GM12864 (cell line): ENCODE data around the gene APBB1.
A peak's percentile ranks its signal among the peaks of the same experiment; 100 is the strongest.

ENCODE experiments used
- DNase-seq: peaks from one replicate; pipeline ENCODE4 v3.0.0-alpha.2; 2011; ENCODE audit warnings: low read depth
- H3K4me3 ChIP-seq: 2 replicates; pipeline ENCODE4 v1.5.1; 2011; ENCODE audit warnings: mild to moderate bottlenecking, low read depth, low read length, control low read depth
- TF ChIP-seq, protein P1 (sequence below): IDR thresholded peaks from 2 replicates; pipeline ENCODE4 v1.5.1; 2011; ENCODE audit warnings: low read depth, mild to moderate bottlenecking, moderate library complexity, low read length, control low read depth, inconsistent platforms; ENCODE audit errors: missing control alignments

Gene APBB1

GRCh38 chr11:6378640-6378989 is 40.3 kb downstream of the APBB1 start:
- TF ChIP-seq, protein P1, sequence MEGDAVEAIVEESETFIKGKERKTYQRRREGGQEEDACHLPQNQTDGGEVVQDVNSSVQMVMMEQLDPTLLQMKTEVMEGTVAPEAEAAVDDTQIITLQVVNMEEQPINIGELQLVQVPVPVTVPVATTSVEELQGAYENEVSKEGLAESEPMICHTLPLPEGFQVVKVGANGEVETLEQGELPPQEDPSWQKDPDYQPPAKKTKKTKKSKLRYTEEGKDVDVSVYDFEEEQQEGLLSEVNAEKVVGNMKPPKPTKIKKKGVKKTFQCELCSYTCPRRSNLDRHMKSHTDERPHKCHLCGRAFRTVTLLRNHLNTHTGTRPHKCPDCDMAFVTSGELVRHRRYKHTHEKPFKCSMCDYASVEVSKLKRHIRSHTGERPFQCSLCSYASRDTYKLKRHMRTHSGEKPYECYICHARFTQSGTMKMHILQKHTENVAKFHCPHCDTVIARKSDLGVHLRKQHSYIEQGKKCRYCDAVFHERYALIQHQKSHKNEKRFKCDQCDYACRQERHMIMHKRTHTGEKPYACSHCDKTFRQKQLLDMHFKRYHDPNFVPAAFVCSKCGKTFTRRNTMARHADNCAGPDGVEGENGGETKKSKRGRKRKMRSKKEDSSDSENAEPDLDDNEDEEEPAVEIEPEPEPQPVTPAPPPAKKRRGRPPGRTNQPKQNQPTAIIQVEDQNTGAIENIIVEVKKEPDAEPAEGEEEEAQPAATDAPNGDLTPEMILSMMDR: no peak
- no peak for DNase-seq
- H3K4me3 ChIP-seq: no peak overlapping the region

GRCh38 chr11:6377902-6378639 is 40.8 kb downstream of the APBB1 start:
- DNase-seq: no peak
- no peak overlapping the region for H3K4me3 ChIP-seq
- TF ChIP-seq, protein P1: no peak

- no peak for DNase-seq
- no peak overlapping the region for H3K4me3 ChIP-seq
- TF ChIP-seq, protein P1: no peak
These were observed 47.1 kb downstream of the APBB1 start for GRCh38 chr11:6371825-6372224.

- TF ChIP-seq, protein P1: no peak
- no peak overlapping the region for H3K4me3 ChIP-seq
- DNase-seq: no peak
These were observed 53.2 kb downstream of the APBB1 start for GRCh38 chr11:6365659-6366058.

DNA sequence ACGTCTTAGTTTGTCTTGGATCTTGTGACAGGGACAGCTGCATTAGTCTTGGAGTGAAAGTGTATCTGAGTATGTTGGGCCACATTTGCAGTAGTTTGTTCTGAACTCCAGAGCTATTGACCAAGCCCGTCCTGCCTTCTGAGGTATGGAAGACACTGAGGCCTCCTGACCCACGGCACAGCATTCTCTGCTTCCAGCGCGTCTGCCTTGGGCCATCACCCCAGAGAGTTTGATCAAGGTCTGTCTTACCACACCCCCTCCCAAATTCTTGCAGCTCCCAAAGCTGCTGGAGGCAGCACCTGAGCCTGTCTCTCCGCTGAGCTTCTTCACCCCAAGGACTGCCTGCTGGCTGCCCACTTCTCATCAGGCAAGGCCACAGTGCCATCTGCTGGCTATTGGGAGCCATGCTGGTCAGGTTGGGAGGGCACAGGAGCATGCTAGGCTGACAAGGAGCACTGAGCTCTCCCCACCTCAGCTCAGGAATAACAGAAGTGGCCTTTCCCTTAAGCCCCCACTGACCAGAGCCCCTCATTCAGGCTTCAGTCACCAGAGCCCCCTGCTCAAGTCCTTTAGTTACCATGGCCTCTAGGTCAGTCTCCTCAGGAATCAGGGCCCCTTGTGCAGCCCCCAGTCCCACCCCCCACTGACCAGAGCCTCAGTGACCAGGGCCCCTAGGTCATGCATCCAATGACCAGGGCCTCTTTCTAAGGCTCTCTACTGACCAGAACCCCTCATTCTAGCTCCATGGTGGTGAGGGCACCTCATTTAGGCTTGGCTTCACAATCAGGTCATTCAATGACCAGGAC is 55.8 kb downstream of the APBB1 start:
- peak; percentile 40 for DNase-seq
- H3K4me3 ChIP-seq: no peak overlapping the region
- TF ChIP-seq, protein P1: peak; percentile 96

DNA sequence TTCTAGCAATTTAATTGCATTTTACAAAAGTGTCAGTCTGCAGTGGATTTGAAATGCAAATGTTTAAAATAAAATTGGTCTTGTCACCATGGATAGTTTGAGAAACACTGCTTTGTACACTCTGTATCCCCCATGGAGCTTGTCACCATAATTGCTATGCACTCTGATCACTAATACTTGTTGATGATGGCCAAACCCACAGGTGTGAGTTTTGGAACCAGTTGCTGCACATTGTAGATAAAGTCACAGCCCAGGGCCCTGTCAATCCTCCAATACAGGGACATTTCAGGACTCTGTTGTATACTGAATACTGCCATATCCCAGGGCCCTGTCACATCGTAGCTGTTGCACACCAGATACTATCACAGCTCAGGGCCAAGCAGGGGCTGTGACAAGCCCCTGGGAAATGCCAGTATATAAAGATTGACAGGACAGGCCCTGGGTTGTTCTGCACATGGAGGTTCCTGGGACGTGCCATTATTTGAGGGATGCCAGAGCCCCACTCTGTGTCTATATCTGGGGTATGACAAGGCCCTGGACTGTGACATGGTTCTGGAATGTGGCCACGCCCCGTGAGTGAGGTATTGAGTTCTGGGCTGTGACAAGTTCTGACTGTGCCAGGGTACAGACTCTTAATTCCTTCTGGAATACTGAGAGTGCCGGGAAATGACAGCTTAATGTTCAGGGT is 56.6 kb downstream of the APBB1 start:
- H3K4me3 ChIP-seq: no peak overlapping the region
- TF ChIP-seq, protein P1: no peak
- DNase-seq: no peak
